Panc1 (cell line): Measurements from ENCODE around the gene ELL3. TPM values are rescaled to one million over a fixed set of nuclear protein-coding genes. Genes with fewer than 3 reads are reported as not detected.

Source experiments
- ATAC-seq: fragments of 200-7000 bp; cut with Tn5 transposase; 2 replicates; pipeline ENCODE4 v1.9.1; 2020; ENCODE audit warnings: mild to moderate bottlenecking, moderate library complexity
- BruUV-seq: library from RNA; stranded (reverse); fragments of 400-500 nt; replicated peaks from 2 replicates; lab custom pipeline; 2021; lab: Mats Ljungman, UMichigan
- CTCF ChIA-PET: fragments of 300-600 bp; sonication (Branson Sonifier 250); formaldehyde crosslinking; loops from one replicate; lab custom pipeline; 2022; ENCODE audit warnings: antibody characterized with exemption; lab: Charles Lee
- POLR2A ChIA-PET: fragments of 300-600 bp; sonication (Branson Sonifier 250); formaldehyde crosslinking; loops from one replicate; lab custom pipeline; 2022; ENCODE audit warnings: antibody characterized with exemption; lab: Charles Lee
- DNase-seq: peaks from one replicate; pipeline ENCODE4 v3.0.0-alpha.2; 2010; ENCODE audit warnings: low read depth, low spot score
- H3K27ac ChIP-seq: 2 replicates; pipeline ENCODE4 v1.5.1; 2011; ENCODE audit warnings: mild to moderate bottlenecking, low read length, inconsistent platforms
- H3K27me3 ChIP-seq: fragments of 200-500 bp; sonication (Bioruptor generic); 2 replicates; pipeline ENCODE4 v1.6.0; 2014; ENCODE audit warnings: low read length, inconsistent platforms; ENCODE audit not compliant: control insufficient read depth, insufficient read depth
- H3K36me3 ChIP-seq: fragments of 200-500 bp; sonication (Bioruptor generic); 2 replicates; pipeline ENCODE4 v1.5.1; 2014; ENCODE audit warnings: inconsistent platforms, mild to moderate bottlenecking, low read length, moderate library complexity; ENCODE audit not compliant: control insufficient read depth, insufficient read depth
- H3K4me1 ChIP-seq: 2 replicates; pipeline ENCODE4 v1.5.1; 2011; ENCODE audit warnings: inconsistent platforms, mild to moderate bottlenecking, low read length, moderate library complexity; ENCODE audit not compliant: control insufficient read depth, insufficient read depth
- H3K4me3 ChIP-seq, 2 experiments: 2 replicates each; pipeline ENCODE4 v1.5.1; 2011 to 2012; ENCODE audit warnings: low read depth in 2 of 2, low read length in 2 of 2, mild to moderate bottlenecking in 2 of 2, inconsistent platforms in 1 of 2, moderate library complexity in 1 of 2
- H3K9me3 ChIP-seq: fragments of 200-500 bp; sonication (Bioruptor generic); 2 replicates; pipeline ENCODE4 v1.5.1; 2014; ENCODE audit warnings: low read depth, mild to moderate bottlenecking, inconsistent platforms, low read length, moderate library complexity; ENCODE audit not compliant: control insufficient read depth, insufficient read depth
- POLR2AphosphoS5 ChIP-seq: IDR thresholded peaks from 2 replicates; pipeline ENCODE4 v1.6.1; 2012; ENCODE audit warnings: mild to moderate bottlenecking, low read depth, low read length, moderate library complexity
- SIN3A ChIP-seq: IDR thresholded peaks from 2 replicates; pipeline ENCODE4 v1.6.1; 2012; ENCODE audit warnings: low read depth, mild to moderate bottlenecking, low read length, moderate library complexity, borderline replicate concordance; ENCODE audit not compliant: insufficient read depth
- TCF7L2 ChIP-seq: IDR thresholded peaks from 2 replicates; pipeline ENCODE4 v1.6.1; 2011; ENCODE audit warnings: mild to moderate bottlenecking, low read depth, low read length, inconsistent platforms
- in situ Hi-C: cut with HindIII; loops from 2 replicates; pipeline ENCODE4 v1.10.0; 2016; ENCODE audit warnings: low sequenced_read_pairs, low pct_unique_long_range_greater_than_20kb
- intact Hi-C: fragments of 100-400 bp; cut with micrococcal nuclease; formaldehyde crosslinking; loops from one replicate; pipeline ENCODE4 v1.10.0; 2022; ENCODE audit not compliant: unreplicated experiment
- total RNA-seq: library from RNA; stranded (reverse); gene quantifications from one replicate; pipeline ENCODE4 v1.2.1, GENCODE V29; 2021; ENCODE audit not compliant: unreplicated experiment
- TF ChIP-seq, protein P1 (sequence below), 2 experiments: IDR thresholded peaks; 2 replicates each; pipeline ENCODE4 v1.6.1; 2011 to 2012; ENCODE audit warnings: low read depth in 2 of 2, control low read depth in 1 of 2, low read length in 1 of 2, mild to moderate bottlenecking in 1 of 2, moderate library complexity in 1 of 2; ENCODE audit not compliant: insufficient read depth in 1 of 2
- TF ChIP-seq, protein P2 (sequence below): fragments of 450-650 bp; IDR thresholded peaks from 2 replicates; pipeline ENCODE4 v1.5.1; 2017; ENCODE audit warnings: mild to moderate bottlenecking

The ELL3 gene
- total RNA-seq, 1 experiment from 2014 or later: 6.8 TPM

GRCh38 chr15:43799945-43800285 is 23.1 kb upstream of the ELL3 start, which contains the start of gene SERINC4:
TSS of gene SERINC4 (minus strand) at chr15:43800220. CDS start at chr15:43799986, 234 bp downstream.
- intact Hi-C loops: no loop called here
- ChIA-PET CTCF (no interaction called here), POLR2A (interaction anchor here (0.9 kb wide), 1 partner anchor 28 kb away, joined by 4 read pairs; no protein-coding TSS in a partner anchor)
- no peak for DNase-seq
- Histone ChIP-seq H3K4me1 (peaks cover 38% of the 10 kb centered on the region), H3K4me3 (peak within 1 kb of the TSS; percentile 93 to 100), H3K36me3 (peaks cover 14% of the 10 kb centered on the region), H3K27ac (peak within 1 kb of the TSS; percentile 93), H3K27me3 (no peaks in the 10 kb centered on the region), H3K9me3 (no peaks in the 10 kb centered on the region)
- in situ Hi-C loops: no loop called here
- no peak for TF ChIP-seq SIN3A
- TF ChIP-seq, protein P1, sequence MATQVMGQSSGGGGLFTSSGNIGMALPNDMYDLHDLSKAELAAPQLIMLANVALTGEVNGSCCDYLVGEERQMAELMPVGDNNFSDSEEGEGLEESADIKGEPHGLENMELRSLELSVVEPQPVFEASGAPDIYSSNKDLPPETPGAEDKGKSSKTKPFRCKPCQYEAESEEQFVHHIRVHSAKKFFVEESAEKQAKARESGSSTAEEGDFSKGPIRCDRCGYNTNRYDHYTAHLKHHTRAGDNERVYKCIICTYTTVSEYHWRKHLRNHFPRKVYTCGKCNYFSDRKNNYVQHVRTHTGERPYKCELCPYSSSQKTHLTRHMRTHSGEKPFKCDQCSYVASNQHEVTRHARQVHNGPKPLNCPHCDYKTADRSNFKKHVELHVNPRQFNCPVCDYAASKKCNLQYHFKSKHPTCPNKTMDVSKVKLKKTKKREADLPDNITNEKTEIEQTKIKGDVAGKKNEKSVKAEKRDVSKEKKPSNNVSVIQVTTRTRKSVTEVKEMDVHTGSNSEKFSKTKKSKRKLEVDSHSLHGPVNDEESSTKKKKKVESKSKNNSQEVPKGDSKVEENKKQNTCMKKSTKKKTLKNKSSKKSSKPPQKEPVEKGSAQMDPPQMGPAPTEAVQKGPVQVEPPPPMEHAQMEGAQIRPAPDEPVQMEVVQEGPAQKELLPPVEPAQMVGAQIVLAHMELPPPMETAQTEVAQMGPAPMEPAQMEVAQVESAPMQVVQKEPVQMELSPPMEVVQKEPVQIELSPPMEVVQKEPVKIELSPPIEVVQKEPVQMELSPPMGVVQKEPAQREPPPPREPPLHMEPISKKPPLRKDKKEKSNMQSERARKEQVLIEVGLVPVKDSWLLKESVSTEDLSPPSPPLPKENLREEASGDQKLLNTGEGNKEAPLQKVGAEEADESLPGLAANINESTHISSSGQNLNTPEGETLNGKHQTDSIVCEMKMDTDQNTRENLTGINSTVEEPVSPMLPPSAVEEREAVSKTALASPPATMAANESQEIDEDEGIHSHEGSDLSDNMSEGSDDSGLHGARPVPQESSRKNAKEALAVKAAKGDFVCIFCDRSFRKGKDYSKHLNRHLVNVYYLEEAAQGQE (IDR thresholded peaks at IDR 0.05; ENCODE audit: insufficient read depth in 1 of 2, low read depth in 2 of 2, low read length in 1 of 2): no peak
- no peak for TF ChIP-seq TCF7L2
- TF ChIP-seq, protein P2, sequence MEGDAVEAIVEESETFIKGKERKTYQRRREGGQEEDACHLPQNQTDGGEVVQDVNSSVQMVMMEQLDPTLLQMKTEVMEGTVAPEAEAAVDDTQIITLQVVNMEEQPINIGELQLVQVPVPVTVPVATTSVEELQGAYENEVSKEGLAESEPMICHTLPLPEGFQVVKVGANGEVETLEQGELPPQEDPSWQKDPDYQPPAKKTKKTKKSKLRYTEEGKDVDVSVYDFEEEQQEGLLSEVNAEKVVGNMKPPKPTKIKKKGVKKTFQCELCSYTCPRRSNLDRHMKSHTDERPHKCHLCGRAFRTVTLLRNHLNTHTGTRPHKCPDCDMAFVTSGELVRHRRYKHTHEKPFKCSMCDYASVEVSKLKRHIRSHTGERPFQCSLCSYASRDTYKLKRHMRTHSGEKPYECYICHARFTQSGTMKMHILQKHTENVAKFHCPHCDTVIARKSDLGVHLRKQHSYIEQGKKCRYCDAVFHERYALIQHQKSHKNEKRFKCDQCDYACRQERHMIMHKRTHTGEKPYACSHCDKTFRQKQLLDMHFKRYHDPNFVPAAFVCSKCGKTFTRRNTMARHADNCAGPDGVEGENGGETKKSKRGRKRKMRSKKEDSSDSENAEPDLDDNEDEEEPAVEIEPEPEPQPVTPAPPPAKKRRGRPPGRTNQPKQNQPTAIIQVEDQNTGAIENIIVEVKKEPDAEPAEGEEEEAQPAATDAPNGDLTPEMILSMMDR: no peak
- TF ChIP-seq POLR2AphosphoS5: no peak
- no TSS peak for BruUV-seq
- 0 out of 2 replicates have a peak, but pooled peaks have one; percentile 4 for ATAC-seq

- Histone ChIP-seq H3K9me3 (no peaks in the 10 kb centered on the region), H3K4me1 (peaks cover 43% of the 10 kb centered on the region), H3K27me3 (no peaks in the 10 kb centered on the region), H3K36me3 (peaks cover 10% of the 10 kb centered on the region), H3K27ac (peak overlapping the region; percentile 93), H3K4me3 (no peak overlapping the region)
- intact Hi-C loops: no loop called here
- CTCF ChIA-PET: no interaction called here
- BruUV-seq: no TSS peak
- TF ChIP-seq POLR2AphosphoS5 (no peak; the same call in 1 of the 2 replicates), TCF7L2 (no peak), SIN3A (no peak)
- TF ChIP-seq, protein P1 (IDR thresholded peaks at IDR 0.05; ENCODE audit: insufficient read depth in 1 of 2, low read depth in 2 of 2, low read length in 1 of 2): no peak
- TF ChIP-seq, protein P2: no peak
- no peak for DNase-seq
- no peak for ATAC-seq
- POLR2A ChIA-PET: no interaction called here
- in situ Hi-C loops: no loop called here
Observed at GRCh38 chr15:43799209-43799944, 22.6 kb upstream of the ELL3 start.
